HG03045 (cell line): Measurements from ENCODE around the gene F2R.
A peak's percentile ranks its signal among the peaks of the same experiment; 100 is the strongest.
"Not testable (repeated sequence)": the region's sequence is repeated elsewhere in the genome, so short reads cannot be mapped to it uniquely, and the experiment has no call there.

Experiments used
- ATAC-seq: cut with Tn5 transposase; IDR thresholded peaks from one replicate; pipeline ENCODE4 v1.9.1; 2021; ENCODE audit warnings: mild to moderate bottlenecking, moderate library complexity; ENCODE audit not compliant: unreplicated experiment

The F2R gene

GRCh38 chr5:76715736-76716455 is at the start of gene F2R:
Gene F2R (plus strand): TSS chr5:76716126. CDS start chr5:76716308, 182 bp downstream.
- ATAC-seq = peak; percentile 69

GRCh38 chr5:76667495-76667894 is 48.4 kb upstream of the F2R start:
- no peak for ATAC-seq

GRCh38 chr5:76669245-76669644 is 46.7 kb upstream of the F2R start:
- ATAC-seq = no peak

GRCh38 chr5:76670508-76670907 is 45.4 kb upstream of the F2R start:
- no peak for ATAC-seq

GRCh38 chr5:76672242-76672641 is 43.7 kb upstream of the F2R start:
- no peak for ATAC-seq

- ATAC-seq = no peak
Observed at GRCh38 chr5:76673125-76673524, 42.8 kb upstream of the F2R start.

- no peak for ATAC-seq
Observed at GRCh38 chr5:76674330-76675066, 41.4 kb upstream of the F2R start.

- ATAC-seq = no peak
Observed at GRCh38 chr5:76675364-76675763, 40.6 kb upstream of the F2R start.

- no peak for ATAC-seq
Observed at GRCh38 chr5:76677849-76678472, 38.0 kb upstream of the F2R start.

GRCh38 chr5:76679231-76679630 is 36.7 kb upstream of the F2R start:
- no peak for ATAC-seq

- ATAC-seq = not testable (repeated sequence)
Observed at GRCh38 chr5:76680826-76681225, 35.1 kb upstream of the F2R start.

- no peak for ATAC-seq
Observed at GRCh38 chr5:76681287-76681686, 34.6 kb upstream of the F2R start.

- ATAC-seq = no peak
Observed at GRCh38 chr5:76682387-76682786, 33.5 kb upstream of the F2R start.

GRCh38 chr5:76683816-76684731 is 31.9 kb upstream of the F2R start:
- no peak for ATAC-seq

GRCh38 chr5:76684756-76685519 is 31.0 kb upstream of the F2R start:
- no peak for ATAC-seq

GRCh38 chr5:76685704-76686103 is 30.2 kb upstream of the F2R start:
- ATAC-seq = no peak

- ATAC-seq = no peak
Observed at GRCh38 chr5:76688212-76688611, 27.7 kb upstream of the F2R start.

GRCh38 chr5:76688836-76689235 is 27.1 kb upstream of the F2R start:
- ATAC-seq = no peak

GRCh38 chr5:76689321-76690036 is 26.4 kb upstream of the F2R start:
- no peak for ATAC-seq
